Liver (tissue), 9 donors: ENCODE results near the gene PHLDA2. TPM values are rescaled to one million over a fixed set of nuclear protein-coding genes. Genes with fewer than 3 reads are reported as not detected.

Source experiments
- DNase-seq: peaks from one replicate; pipeline ENCODE4 v3.0.0-alpha.2; 2017; ENCODE audit warnings: low spot score
- H3K27ac ChIP-seq, 2 donors: one replicate each; pipeline ENCODE4 v1.7.0; 2013; ENCODE audit warnings: inconsistent platforms in 2 of 2, low read length in 2 of 2, control low read depth in 1 of 2, low read depth in 1 of 2, mild to moderate bottlenecking in 1 of 2
- H3K27me3 ChIP-seq, 4 donors: one replicate each; pipeline versions ENCODE4 v1.6.1 to v1.7.0; 2013; ENCODE audit warnings: low read length in 3 of 4, inconsistent platforms in 1 of 4, mild to moderate bottlenecking in 1 of 4, moderate library complexity in 1 of 4; ENCODE audit not compliant: control insufficient read depth in 4 of 4, insufficient read depth in 4 of 4
- H3K36me3 ChIP-seq, 4 donors: one replicate each; pipeline versions ENCODE4 v1.6.1 to v1.7.0; 2013; ENCODE audit warnings: low read length in 3 of 4, mild to moderate bottlenecking in 3 of 4, low read depth in 1 of 4, moderate library complexity in 1 of 4; ENCODE audit not compliant: control insufficient read depth in 4 of 4, insufficient read depth in 3 of 4
- H3K4me1 ChIP-seq, 4 donors: one replicate each; pipeline versions ENCODE4 v1.6.1 to v1.7.0; 2013; ENCODE audit warnings: low read length in 3 of 4, mild to moderate bottlenecking in 3 of 4, moderate library complexity in 1 of 4; ENCODE audit not compliant: control insufficient read depth in 4 of 4, insufficient read depth in 4 of 4
- H3K4me3 ChIP-seq, 3 donors: one replicate each; pipeline versions ENCODE4 v1.6.1 to v1.7.0; 2013; ENCODE audit warnings: low read length in 3 of 3, control low read depth in 1 of 3, low read depth in 1 of 3, mild to moderate bottlenecking in 1 of 3
- H3K9ac ChIP-seq, 2 donors: one replicate each; pipeline ENCODE4 v1.7.0; 2013; ENCODE audit warnings: low read length in 2 of 2, mild to moderate bottlenecking in 2 of 2, moderate library complexity in 2 of 2, control low read depth in 1 of 2, low read depth in 1 of 2
- H3K9me3 ChIP-seq, 4 donors: one replicate each; pipeline versions ENCODE4 v1.6.1 to v1.7.0; 2013; ENCODE audit warnings: low read length in 3 of 4; ENCODE audit not compliant: control insufficient read depth in 4 of 4
- EGR1 ChIP-seq, 2 donors: IDR thresholded peaks; 2 replicates each; pipeline ENCODE4 v1.6.1; 2016 to 2018; ENCODE audit warnings: antibody characterized with exemption in 2 of 2, low read depth in 2 of 2
- FOXA1 ChIP-seq: IDR thresholded peaks from 2 replicates; pipeline ENCODE4 v1.6.1; 2016; ENCODE audit warnings: antibody characterized with exemption
- GABPA ChIP-seq, 2 donors: IDR thresholded peaks in 1 of 2; conservative IDR thresholded peaks in 1 of 2; 2 replicates each; pipeline ENCODE4 v1.6.1; 2016; ENCODE audit warnings: antibody characterized with exemption in 2 of 2, mild to moderate bottlenecking in 1 of 2, moderate library complexity in 1 of 2
- HNF4G ChIP-seq: IDR thresholded peaks from 2 replicates; pipeline ENCODE4 v1.6.1; 2016; ENCODE audit warnings: antibody characterized with exemption
- JUND ChIP-seq, 2 donors: IDR thresholded peaks; 2 replicates each; pipeline ENCODE4 v1.6.1; 2016; ENCODE audit warnings: antibody characterized with exemption in 2 of 2
- MAX ChIP-seq: IDR thresholded peaks from 2 replicates; pipeline ENCODE4 v1.6.1; 2016; ENCODE audit warnings: antibody characterized with exemption
- NR2F2 ChIP-seq: IDR thresholded peaks from 2 replicates; pipeline ENCODE4 v1.6.1; 2016; ENCODE audit warnings: antibody characterized with exemption
- RAD21 ChIP-seq, 2 donors: IDR thresholded peaks; 2 replicates each; pipeline ENCODE4 v1.6.1; 2016; ENCODE audit warnings: antibody characterized with exemption in 2 of 2, mild to moderate bottlenecking in 2 of 2
- SP1 ChIP-seq: IDR thresholded peaks from 2 replicates; pipeline ENCODE4 v1.6.1; 2018; ENCODE audit warnings: antibody characterized with exemption, mild to moderate bottlenecking
- YY1 ChIP-seq: IDR thresholded peaks from 2 replicates; pipeline ENCODE4 v1.6.1; 2016; ENCODE audit warnings: antibody characterized with exemption, mild to moderate bottlenecking
- WGBS: extraction: QIAGEN DNeasy Blood & Tissue Kit; methylation state at CpG from one replicate; pipeline ENCODE4 v1.1.7; 2013; 5-methylcytosine and 5-hydroxymethylcytosine counted together
- polyA plus RNA-seq, 2 donors: library from polyadenylated mRNA; stranded (reverse) in 1 of 2; unstranded in 1 of 2; fragments of 200-250 nt in 1 of 2; fragments of >200 nt in 1 of 2; fragmentation: Nextera tagmentation in 1 of 2; extraction: Ambion mirVana in 1 of 2; gene quantifications; one replicate each; pipeline versions ENCODE4 v1.2.1 to v1.2.3, GENCODE V29; 2013 to 2015
- total RNA-seq, 2 donors: library from RNA; depleted of rRNA; stranded (reverse); fragments of >200 nt; gene quantifications; one replicate each; pipeline ENCODE4 v1.2.3, GENCODE V29; 2014
- TF ChIP-seq, protein P1 (sequence below): fragments of 150-350 bp; IDR thresholded peaks from 2 replicates; pipeline ENCODE4 v1.5.1; 2017; ENCODE audit warnings: improper control_type of control experiment, low read depth, low read length; ENCODE audit not compliant: missing input control
- TF ChIP-seq, protein P2 (sequence below): IDR thresholded peaks from 2 replicates; pipeline ENCODE4 v1.6.1; 2016; ENCODE audit warnings: antibody characterized with exemption
- TF ChIP-seq, protein P3 (sequence below): IDR thresholded peaks from 2 replicates; pipeline ENCODE4 v1.6.1; 2016; ENCODE audit warnings: antibody characterized with exemption, mild to moderate bottlenecking
- TF ChIP-seq, protein P4 (sequence below): IDR thresholded peaks from 2 replicates; pipeline ENCODE4 v1.6.1; 2016; ENCODE audit warnings: antibody characterized with exemption
- donor health status: healthy.
- donor health status: healthy.
- donor health status: healthy.
- donor health status: healthy.
- donor health status: healthy.

PHLDA2 gene
- total and polyA plus RNA-seq, 4 donors, result 0.23 to 1.4 (median 0.99) TPM; not detected in 1

- Histone ChIP-seq H3K9ac (no peak overlapping the region), H3K36me3 (peaks cover 9 to 65% (median 57%) of the 10 kb centered on the region in 4 donors), H3K9me3 (no peaks in the 10 kb centered on the region), H3K4me3 (no peak overlapping the region), H3K27me3 (no peaks in the 10 kb centered on the region), H3K4me1 (no peaks in the 10 kb centered on the region), H3K27ac (no peak overlapping the region)
- 87% methylated on average over 4 of the region's 4 CpGs for WGBS
- no peak for DNase-seq
- TF ChIP-seq, protein P1, sequence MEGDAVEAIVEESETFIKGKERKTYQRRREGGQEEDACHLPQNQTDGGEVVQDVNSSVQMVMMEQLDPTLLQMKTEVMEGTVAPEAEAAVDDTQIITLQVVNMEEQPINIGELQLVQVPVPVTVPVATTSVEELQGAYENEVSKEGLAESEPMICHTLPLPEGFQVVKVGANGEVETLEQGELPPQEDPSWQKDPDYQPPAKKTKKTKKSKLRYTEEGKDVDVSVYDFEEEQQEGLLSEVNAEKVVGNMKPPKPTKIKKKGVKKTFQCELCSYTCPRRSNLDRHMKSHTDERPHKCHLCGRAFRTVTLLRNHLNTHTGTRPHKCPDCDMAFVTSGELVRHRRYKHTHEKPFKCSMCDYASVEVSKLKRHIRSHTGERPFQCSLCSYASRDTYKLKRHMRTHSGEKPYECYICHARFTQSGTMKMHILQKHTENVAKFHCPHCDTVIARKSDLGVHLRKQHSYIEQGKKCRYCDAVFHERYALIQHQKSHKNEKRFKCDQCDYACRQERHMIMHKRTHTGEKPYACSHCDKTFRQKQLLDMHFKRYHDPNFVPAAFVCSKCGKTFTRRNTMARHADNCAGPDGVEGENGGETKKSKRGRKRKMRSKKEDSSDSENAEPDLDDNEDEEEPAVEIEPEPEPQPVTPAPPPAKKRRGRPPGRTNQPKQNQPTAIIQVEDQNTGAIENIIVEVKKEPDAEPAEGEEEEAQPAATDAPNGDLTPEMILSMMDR, result peak; percentile 44
- TF ChIP-seq MAX (no peak), SP1 (no peak), NR2F2 (no peak), RAD21 (IDR thresholded peaks at IDR 0.05) (peak; percentile 71 to 80)
Measured at GRCh38 chr11:2975594-2975993, 46.4 kb upstream of the PHLDA2 start.

DNA sequence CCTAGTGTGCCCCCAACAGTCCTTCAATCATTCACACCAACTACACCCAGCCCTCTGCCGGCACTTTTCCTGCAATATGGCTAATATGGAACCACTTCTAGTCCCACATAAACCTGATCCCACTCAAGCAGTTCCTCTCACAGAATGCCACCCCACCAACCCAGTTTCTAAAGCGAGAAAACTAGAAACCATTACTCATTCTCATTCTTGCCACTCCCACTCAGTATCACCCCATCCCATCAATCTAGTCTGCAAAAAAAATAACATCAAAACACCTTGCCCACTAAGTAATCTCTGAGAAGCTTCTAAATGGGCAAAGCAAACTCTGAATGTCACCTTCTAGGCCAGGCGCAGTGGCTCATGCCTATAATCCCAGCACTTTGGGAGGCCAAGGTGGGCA, 45.1 kb upstream of the PHLDA2 start:
- H3K27me3 ChIP-seq, result no peaks in the 10 kb centered on the region
- no peak for DNase-seq
- H3K9ac ChIP-seq, result no peak overlapping the region
- no peak overlapping the region for H3K4me3 ChIP-seq
- 96% methylated on average over 3 of the region's 3 CpGs for WGBS
- H3K4me1 ChIP-seq, result no peaks in the 10 kb centered on the region
- TF ChIP-seq FOXA1 (no peak), MAX (no peak), GABPA (IDR thresholded peaks at IDR 0.05 in 1 of 2, conservative IDR thresholded peaks at IDR 0.05 in 1 of 2) (no peak), NR2F2 (no peak), JUND (IDR thresholded peaks at IDR 0.05) (no peak), EGR1 (IDR thresholded peaks at IDR 0.05; ENCODE audit: low read depth in 2 of 2) (no peak), YY1 (no peak), HNF4G (no peak)
- TF ChIP-seq, protein P1, result no peak
- TF ChIP-seq, protein P2, sequence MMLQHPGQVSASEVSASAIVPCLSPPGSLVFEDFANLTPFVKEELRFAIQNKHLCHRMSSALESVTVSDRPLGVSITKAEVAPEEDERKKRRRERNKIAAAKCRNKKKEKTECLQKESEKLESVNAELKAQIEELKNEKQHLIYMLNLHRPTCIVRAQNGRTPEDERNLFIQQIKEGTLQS, result no peak
- H3K27ac ChIP-seq, result no peak overlapping the region
- no peaks in the 10 kb centered on the region for H3K9me3 ChIP-seq
- peaks cover 14 to 78% (median 70%) of the 10 kb centered on the region in 4 donors for H3K36me3 ChIP-seq

- WGBS, result 85% methylated on average over 6 of the region's 6 CpGs
- H3K27me3 ChIP-seq, result no peaks in the 10 kb centered on the region
- H3K4me1 ChIP-seq, result no peaks in the 10 kb centered on the region
- no peak for DNase-seq
- no peak overlapping the region for H3K4me3 ChIP-seq
- H3K27ac ChIP-seq, result no peak overlapping the region
- H3K36me3 ChIP-seq, result peaks cover 12 to 93% (median 76%) of the 10 kb centered on the region in 4 donors
- H3K9me3 ChIP-seq, result no peaks in the 10 kb centered on the region
- H3K9ac ChIP-seq, result no peak overlapping the region
- TF ChIP-seq, protein P3, sequence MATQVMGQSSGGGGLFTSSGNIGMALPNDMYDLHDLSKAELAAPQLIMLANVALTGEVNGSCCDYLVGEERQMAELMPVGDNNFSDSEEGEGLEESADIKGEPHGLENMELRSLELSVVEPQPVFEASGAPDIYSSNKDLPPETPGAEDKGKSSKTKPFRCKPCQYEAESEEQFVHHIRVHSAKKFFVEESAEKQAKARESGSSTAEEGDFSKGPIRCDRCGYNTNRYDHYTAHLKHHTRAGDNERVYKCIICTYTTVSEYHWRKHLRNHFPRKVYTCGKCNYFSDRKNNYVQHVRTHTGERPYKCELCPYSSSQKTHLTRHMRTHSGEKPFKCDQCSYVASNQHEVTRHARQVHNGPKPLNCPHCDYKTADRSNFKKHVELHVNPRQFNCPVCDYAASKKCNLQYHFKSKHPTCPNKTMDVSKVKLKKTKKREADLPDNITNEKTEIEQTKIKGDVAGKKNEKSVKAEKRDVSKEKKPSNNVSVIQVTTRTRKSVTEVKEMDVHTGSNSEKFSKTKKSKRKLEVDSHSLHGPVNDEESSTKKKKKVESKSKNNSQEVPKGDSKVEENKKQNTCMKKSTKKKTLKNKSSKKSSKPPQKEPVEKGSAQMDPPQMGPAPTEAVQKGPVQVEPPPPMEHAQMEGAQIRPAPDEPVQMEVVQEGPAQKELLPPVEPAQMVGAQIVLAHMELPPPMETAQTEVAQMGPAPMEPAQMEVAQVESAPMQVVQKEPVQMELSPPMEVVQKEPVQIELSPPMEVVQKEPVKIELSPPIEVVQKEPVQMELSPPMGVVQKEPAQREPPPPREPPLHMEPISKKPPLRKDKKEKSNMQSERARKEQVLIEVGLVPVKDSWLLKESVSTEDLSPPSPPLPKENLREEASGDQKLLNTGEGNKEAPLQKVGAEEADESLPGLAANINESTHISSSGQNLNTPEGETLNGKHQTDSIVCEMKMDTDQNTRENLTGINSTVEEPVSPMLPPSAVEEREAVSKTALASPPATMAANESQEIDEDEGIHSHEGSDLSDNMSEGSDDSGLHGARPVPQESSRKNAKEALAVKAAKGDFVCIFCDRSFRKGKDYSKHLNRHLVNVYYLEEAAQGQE, result no peak
- TF ChIP-seq NR2F2 (no peak), EGR1 (IDR thresholded peaks at IDR 0.05; ENCODE audit: low read depth in 2 of 2) (no peak), FOXA1 (no peak), MAX (no peak), YY1 (no peak), JUND (IDR thresholded peaks at IDR 0.05) (no peak), HNF4G (no peak)
- TF ChIP-seq, protein P4, sequence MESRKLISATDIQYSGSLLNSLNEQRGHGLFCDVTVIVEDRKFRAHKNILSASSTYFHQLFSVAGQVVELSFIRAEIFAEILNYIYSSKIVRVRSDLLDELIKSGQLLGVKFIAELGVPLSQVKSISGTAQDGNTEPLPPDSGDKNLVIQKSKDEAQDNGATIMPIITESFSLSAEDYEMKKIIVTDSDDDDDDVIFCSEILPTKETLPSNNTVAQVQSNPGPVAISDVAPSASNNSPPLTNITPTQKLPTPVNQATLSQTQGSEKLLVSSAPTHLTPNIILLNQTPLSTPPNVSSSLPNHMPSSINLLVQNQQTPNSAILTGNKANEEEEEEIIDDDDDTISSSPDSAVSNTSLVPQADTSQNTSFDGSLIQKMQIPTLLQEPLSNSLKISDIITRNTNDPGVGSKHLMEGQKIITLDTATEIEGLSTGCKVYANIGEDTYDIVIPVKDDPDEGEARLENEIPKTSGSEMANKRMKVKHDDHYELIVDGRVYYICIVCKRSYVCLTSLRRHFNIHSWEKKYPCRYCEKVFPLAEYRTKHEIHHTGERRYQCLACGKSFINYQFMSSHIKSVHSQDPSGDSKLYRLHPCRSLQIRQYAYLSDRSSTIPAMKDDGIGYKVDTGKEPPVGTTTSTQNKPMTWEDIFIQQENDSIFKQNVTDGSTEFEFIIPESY, result no peak
Measured at GRCh38 chr11:2968341-2968900, 39.2 kb upstream of the PHLDA2 start.
